IPS-NIHi11 (cell line): Measurements from ENCODE around the gene UMOD.

Source experiments
- DNase-seq: peaks from one replicate; pipeline ENCODE4 v3.0.0; 2012; ENCODE audit warnings: mixed read lengths, low spot score

Gene UMOD

DNA sequence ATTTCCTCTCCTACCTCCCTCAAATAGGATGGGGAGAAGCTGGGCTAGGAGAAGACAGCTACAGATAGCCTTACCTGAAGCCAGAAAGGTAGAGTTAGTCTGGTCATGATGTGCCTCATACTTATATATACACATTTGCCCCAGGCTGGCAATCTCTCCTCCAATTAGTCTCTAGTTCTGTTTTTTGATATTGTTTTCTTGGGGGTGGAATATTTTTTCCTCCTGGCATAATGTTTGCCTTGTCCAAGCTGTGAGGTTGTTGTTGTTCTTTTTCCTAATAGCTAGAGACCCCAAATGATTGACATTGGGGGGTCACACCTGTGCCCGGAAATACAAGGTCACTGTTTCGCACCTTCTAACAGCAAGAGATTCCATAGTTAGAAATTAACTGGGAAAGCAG is at the start of gene UMOD:
Gene UMOD (minus strand): TSS at position 101 of the 400 bp plus-strand sequence. CDS start 1,978 bp downstream, outside the sequence.
- no peak for DNase-seq

DNA sequence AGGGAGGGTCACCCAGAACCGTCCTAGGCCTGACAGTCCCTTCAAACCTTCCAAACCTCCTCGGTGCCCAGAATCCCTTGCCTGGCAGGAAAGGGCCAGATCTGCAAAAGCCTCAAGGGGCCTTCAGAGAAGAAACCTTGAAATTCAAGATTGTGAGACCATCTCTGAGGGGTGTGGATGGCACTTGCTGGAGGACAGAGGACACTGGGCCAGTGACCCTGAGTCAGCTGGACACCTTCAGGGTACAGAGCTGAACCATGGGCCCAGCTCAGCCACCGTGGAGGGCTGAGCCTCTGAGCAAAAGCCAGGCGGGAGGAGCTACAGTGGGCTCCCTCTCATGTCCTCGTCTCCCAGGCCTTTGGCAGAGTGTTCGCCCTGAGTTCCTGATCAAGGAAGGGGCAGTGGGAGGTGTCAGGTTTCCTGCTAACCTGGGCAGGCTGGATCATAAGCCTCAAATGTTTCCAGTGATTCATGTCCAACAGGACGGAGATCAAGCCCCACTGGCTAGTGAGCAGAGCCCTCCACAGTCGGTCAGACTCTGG is 49.0 kb upstream of the UMOD start:
- no peak for DNase-seq

DNA sequence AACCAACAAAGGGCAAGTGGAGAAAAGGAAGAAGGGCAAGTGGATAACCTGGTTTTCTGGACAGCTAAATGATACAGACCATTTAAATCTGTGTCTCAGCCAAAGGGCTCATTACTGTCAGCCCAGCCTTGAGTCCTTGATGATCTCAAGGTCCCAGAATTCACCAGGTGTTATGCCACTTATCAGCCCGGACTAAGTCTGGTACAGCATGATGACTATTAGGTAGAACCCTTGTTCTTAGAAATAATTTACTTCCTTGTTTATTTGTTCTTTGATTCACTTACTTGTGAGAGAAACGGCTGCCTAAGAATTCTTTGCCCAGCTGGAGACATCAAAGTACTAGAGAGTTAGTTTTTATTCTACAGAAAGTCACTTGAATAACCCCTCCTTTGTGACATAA is 48.6 kb upstream of the UMOD start:
- no peak for DNase-seq

DNA sequence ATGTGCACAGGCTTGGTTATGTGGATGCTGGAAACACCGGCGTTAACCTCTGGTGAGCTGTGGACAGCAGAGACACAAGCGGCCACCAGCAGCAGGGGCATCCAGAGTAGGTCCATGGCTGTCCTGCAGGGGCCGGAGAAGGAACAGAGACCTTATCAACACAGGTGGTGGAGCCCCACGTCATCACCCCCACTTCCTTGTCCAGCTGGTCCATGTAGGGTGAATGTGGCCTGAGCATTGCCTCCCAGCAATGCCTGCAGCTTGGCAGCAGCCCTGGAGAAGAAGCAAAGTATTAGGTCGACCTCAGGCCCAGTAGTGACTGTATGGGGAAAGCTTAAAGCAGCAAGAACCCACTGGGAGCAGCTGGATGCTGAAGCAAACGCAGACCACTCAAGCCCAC is 46.7 kb upstream of the UMOD start:
- no peak for DNase-seq

DNA sequence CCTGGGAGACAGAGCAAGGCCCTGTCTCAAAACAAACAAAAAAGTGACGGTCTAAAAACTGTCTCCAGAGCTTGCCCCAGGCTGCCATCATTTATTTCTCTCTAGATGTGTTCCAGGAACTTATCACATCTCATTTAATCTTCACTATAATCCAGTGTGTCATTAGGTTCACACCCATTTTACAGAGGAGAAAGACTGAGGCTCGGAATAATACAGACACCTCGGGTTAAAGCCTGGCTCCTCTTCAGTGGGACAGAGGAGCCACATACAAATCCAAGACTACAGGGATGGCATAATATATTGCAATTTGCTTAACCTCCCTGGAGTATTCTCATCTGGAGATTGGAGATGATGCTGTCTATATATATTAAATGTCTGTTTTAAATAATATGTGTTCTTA is 46.1 kb upstream of the UMOD start:
- DNase-seq: no peak

DNA sequence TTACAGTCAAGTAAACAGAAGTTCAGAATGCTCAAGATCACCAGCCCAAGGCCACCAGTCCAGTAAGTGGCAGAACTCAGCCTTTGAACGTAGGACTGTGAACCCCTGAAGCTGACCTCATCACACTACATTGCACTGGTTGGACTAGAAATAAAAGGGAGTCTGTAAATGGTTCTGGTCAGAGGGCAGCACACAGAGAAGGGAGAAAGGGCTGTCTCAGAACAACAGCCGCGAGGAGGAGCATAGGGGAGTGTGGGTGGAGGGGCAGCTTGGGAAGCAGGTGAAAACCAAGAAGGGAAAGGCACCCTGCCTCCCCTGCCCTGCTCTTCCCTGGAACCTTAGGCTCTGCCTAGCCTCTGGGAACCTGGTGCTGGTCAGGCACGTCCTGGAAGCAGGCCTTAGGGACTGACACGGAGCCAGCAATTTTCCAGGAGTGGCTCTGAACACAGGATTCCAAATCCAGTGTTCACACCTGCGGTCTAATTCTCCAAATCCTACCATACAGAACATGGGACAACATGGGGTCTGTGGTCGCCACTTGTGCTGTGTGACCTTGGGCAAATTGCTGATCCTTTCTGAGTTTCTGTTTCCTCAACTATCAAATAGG is 45.1 kb upstream of the UMOD start:
- DNase-seq: no peak

DNA sequence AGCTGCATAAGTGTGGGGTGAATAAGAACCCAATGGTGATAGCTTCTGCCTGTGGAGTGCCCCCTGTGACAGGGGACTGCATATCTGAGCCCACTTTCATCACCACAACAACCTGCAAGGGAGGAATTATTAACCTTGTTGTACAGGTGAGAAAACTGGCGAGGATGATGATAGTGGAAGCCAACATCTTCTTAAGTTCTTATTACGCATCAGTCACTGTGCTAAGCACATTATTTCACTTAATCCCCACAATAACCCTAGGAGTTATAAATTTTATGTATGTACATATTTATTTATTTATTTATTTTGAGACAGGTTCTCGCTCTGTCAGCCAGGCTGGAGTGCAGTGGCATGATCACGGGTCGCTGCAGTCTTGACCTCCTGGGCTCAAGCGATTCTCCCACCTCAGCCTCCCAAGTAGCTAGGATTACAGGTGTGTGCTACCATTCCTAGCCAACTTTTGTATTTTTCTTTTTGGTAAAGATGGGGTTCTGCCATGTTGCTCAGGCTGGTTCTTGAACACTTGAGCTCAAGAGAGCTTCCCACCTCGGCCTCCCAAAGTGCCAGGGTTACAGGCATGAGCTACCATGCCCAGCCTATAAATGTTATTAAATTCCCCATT is 44.4 kb upstream of the UMOD start:
- DNase-seq: no peak

DNA sequence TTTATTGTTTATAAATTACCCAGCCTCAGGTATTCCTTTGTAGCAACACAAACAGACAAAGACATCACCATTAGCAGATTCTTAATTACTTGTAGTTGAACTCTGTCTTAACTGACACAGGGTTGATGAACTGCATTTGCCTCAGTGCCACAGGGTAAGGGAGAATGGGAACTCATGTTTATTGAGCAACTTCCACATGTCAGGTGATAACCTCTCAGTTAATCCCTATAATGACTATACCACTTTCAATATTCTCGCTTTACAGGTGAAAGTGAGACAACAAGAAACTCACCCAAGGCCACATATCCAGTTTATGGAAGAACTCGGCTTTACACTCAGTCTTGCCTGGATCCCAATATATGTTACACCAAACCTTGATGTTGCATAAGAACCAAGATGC is 43.4 kb upstream of the UMOD start:
- DNase-seq: no peak

DNA sequence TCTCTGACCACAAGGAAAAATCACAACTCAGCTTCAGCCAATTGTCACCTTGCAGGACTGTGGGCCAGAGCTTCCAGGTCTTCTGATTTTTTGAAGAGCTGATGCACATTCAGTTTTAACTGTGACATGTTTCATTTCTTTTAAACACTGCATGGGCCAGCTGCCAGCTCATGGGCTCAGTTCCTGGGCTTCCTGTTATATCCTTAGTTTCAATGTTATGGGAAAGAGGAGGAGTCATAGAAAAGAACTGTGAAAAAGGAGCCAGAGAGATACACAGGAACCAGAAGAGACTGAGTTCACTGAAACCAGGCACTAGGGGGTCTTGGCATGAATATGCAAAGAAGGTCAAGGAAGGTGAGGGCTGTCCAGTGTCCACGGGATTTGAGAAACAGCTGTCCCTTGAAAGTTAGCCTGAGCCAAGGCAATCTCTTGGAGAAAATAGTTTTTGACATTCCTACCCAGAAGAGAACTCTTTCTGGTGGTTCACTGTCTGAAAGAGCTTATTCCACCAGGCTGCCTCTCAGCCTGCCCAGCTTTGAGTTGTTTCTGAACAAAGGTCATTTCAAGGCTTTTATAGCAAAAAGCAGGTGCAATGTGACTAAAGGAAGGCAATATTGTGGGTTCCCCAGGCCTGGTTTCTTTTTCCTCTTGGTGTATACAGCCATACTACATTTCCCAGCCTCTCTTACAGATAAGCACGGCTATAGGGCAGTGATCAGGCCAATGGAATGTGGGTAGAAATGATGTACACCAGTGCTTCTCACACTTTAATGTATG is 41.5 kb upstream of the UMOD start:
- DNase-seq: no peak

DNA sequence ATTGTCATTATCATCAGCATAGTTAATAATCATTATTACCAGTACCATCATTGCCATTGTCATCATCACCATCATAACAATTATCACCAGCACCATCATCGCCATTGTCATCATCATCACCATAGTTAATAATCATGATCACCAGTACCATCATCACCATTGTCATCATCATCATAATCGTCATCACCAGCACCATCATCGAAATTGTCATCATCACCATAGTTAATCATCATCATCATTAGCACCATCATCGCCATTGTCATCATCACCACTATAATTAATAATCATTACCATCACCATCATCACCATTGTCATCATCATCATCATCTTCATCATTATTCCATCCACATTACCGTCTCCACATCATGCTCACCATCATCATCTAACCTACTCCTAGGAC is 38.5 kb upstream of the UMOD start:
- DNase-seq: no peak

DNA sequence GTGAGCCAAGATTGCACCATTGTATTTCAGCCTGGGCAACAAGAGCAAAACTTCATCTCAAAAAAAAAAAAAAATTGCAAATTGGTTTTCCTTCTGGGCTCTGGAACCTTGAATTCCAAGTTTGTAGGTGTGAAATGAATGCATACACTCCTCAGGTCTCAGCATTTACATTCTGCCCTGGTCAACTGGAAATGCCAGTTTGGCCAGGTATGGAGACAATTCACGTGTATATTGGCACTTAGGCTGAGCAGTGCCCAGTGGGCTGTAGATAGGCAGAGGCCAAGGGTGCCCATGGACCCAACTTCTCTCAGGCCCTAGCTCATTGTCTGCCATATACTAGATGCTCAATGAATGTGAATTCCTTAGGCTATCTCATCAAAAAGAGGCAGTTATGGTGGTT is 36.3 kb upstream of the UMOD start:
- DNase-seq: no peak

DNA sequence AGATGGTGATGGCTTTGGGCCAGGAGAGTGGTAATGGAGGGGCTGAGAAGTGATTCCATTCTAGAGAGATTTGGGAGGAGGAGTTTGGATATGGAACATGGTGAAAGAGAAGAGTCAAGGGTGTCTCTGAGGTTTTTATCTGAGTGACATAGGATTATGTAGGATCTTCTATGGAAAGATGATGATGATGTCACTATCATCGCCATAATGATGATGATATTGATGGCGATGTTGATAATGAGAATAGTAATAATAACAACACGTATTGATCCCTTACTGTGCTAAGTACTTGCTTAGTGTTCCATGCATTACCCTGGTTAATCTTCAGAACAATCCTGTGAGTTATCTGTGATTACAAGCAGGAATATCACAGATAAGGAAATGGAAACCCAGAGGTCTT is 35.5 kb upstream of the UMOD start:
- no peak for DNase-seq

DNA sequence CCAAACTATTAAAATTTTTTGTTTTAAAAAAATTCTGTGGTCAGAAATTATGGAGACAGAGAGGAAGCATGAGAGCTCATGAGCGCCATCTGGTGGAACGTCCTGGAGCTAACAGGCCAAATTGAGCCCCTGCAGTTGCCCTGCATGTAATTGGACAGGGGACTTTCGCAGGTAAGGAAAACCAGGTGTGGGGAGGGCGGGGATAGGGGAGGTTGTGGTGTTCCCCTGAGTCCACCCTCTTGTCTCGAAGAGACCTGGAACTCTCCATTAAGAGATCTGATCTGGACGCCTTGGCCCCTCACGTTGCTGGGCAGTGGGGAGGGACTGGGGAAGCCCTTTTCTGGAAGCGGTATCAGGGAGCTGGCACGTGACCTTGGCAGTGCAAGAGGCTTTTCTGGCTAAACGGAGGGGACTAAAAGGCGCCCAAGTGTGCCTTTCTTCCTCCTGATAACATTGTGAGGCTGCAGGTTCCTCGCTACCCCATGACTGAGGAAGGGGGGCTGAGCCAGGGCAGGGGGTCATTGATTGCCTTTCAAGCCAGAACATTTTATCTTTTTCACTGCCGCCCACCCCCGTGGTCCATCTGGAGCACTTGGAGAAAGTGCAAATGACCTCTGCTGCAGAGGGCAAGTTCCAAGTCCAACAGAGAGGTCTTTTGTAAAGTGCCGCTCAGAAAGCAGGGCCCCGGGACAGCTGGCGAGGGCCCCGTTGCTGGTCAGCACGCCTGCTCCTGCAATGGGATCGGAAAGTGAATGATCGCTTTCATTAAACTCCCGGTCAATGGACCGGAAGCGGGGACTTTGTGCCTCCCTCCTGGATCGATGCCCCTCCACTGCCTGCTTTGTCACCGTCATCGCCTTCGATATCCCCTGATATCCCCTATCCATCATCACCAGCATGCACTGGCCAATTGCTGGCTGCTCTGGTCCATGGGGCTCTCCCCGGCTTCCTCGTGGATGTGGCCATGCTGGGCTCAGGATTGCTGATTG is 33.6 kb upstream of the UMOD start:
- DNase-seq: peak; percentile 85

DNA sequence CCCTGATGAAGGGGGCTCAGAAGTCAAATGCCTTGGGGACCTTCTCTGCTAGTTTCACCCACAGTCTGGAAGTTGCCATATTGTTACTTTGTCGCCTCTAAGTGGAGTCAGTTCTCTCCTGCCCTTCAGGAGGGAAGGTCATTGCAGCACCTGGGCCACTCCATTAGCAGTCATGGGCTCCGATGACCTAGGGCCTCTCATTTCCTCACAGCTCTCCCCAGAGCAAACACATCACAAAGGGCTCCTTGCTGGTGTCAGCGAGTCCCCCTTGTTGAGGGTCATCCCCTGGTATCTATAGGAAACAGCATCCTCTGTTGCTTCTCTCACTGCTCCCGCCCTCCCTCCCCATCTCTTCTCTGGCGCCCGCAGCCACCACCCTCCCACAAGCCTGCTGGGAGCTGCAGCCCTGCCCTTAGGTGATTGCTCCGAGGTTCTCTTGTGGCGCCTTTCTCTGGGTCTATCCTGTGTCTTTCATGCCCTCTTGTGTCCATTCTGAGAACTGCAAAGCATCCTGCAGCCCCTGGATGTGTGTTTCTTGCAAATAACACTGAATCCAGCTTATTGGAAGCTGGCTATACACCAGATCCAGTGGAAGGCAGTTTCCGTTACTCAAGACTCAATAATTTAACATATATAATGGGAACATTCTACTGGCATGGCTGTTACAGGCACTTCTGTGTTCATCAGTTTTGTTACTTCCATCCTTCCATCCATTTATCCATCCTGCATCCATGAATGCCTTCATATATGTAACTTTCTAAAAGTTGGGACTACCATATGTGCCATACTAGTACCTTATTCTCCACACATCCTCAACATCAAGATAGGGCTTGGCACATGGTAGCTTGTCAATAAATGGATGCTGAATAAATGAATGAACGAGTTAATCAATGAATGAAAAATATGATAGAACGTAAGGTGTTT is 30.9 kb upstream of the UMOD start:
- peak; percentile 81 for DNase-seq

DNA sequence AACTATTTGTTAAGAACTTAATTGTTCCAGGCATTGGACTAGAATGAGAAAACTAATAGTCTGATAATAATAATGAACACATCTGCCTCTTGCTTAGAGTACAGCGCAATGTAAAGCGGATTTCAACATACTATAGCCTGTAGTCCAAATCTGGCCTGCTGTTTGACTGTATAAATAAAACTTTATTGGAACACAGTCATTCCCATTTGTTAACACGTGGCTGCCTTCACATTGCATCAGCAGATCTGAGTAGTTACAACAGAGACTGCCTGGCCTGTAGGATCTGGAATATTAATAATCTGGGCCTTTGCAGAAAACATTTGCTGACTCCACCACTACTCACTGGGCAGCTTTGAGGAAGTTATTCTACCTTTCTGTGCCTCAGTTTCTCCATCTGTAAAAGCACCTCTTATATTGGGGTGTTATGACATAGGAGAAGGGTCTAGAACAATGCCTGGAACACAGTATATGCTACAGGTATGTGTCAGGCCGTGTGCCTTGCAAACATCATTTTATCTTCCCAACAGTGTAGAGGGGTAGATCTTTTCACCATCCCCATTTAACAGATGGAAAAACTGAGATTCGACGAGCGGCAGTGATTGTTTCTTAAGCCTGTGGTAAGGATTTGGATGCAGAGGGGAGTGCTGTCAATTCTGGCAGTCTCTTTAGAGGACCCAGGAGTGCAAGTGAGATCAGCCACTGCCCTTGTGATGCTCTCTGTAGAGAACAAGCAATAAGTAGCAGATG is 29.9 kb upstream of the UMOD start:
- DNase-seq: no peak

DNA sequence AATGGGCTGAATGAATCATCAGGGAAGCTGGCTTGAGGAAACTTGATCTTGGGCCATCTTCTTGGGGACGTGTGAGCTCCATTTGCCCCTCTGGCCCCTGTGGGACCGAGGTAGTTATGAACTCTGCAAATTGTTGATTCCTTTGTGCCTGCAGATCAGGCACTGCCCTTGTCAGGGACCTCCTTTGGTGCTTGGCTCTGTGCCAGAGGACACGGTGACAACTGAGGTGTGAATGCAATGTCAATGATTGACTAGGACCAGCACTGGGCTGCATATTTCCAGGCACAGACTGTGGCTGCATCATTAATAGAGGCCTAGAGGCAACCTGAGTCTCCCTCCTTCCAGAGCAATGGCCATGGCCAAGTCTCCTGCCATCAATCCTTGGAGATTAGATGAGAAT is 28.3 kb upstream of the UMOD start:
- DNase-seq: no peak

DNA sequence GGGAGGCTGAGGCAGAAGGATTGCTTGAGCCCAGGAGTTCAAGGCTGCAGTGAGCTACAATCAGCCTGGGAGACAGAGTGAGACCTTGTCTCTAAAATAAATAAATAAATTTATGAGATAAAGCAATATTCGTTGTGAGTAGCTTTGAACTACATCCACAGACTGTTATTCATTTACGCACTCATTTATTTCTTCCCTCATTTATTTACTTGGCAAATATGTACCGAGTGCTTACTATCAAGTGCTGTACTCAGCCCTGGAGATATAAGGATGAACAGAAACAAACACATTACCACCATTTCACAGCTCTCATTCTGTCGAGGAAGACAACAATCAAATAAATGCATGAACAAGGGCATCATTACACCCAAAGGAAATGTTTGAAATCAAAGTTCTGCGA is 24.7 kb upstream of the UMOD start:
- no peak for DNase-seq

DNA sequence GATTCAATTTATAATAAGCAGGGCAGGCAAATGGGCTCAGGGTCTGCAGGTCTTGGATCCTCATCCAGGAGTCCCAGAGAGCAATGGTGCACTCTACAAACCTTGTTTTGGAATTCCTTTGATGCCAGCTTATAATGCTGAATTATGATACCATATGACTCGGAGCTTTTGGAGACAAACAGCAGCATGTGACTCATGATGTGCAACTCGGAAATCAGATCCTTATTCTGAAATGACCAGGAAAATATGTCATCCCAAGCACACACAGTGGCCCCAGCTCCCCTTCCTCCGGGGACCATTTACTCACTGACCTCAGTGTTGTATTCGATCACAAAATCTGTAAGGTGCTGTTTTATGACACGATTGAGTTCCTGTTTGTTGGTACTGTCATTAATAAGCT is 20.2 kb upstream of the UMOD start:
- DNase-seq: no peak

DNA sequence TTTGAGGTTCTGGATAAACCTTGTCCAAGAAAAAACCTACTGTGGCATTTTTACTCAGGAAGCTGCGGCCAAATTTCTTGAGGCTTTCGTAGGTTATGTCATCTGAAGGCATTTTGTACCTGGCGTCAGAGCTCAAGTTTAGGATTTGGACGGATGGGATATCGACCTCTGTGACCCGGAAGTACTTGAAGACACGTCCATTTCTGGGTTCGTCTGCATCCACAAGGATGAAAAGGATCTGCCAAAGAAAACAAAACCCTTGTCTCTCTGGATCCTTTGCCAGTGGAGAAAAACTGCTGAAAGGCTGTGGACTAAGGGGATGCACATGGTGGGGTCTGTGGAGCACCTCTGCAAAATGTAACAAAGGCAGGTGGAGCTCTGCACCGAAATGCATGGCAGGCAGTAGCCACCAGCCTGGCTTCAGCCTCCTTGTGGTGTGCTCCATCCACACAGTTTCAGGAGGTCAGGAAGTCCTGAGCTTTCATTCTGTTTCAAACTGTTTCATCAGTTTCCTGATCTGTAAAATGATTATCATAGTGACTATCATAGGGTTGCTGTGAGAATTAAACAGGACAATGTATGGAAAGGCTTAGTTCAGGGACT is 17.0 kb upstream of the UMOD start:
- DNase-seq: no peak

DNA sequence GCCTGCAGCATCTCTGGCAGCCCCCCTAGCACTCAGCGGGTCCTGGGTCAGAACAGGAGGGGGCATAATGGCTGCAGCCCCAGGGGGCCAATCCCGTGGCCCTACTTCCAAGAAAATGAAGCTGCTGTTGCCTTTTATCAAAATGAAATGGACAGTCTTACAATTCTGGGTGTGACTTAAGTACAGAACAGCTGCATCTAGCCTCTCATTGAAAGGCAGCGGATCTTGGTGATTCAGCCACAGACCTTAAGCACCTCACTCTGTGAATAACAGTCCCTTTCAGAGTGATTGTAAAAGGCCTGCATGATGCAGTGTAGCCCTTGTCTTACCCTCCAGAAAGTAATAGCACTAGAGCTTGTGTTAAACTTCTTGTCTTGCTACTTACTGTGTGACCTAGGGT is 11.5 kb upstream of the UMOD start:
- no peak for DNase-seq
